ENCODE results near the gene FAM187B.

GRCh38 chr19:35257113-35257461 lies 28.5 kb upstream of the FAM187B start:
- TF ChIP-seq CTCF (IDR thresholded peaks at IDR 0.05) (no peak), EZH2phosphoT487 (IDR thresholded peaks at IDR 0.05) (no peak), EZH2 (IDR thresholded peaks at IDR 0.05) (no peak)

Data from neural progenitor cell (in vitro differentiated cells).